GM12873 (cell line): ENCODE data around the gene ILDR1.

ENCODE experiments used
- TF ChIP-seq, protein P1 (sequence below): IDR thresholded peaks from 2 replicates; pipeline ENCODE4 v1.5.1; 2012; ENCODE audit warnings: low read depth, mild to moderate bottlenecking, moderate library complexity, low read length, control low read depth; ENCODE audit not compliant: insufficient read depth; ENCODE audit errors: missing control alignments

Gene ILDR1

DNA sequence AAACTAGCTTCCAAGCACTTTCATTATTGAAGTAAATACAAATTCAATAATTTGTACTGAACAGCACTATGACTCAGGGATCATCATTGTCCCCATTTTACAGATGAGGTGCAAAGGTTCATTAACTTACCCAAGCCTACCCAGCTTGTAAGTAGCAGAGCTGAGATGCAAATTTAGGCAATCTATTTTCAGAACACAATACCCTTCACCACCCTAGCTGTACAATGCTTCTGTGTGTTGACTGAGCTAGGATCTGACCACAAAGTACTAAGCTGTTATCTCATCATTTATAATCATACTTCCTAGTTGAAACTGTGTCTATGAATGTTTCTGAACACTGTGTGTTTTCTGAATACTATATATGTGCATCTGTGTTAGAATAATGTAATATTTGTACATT lies 3.2 kb upstream of the ILDR1 start:
- TF ChIP-seq, protein P1, sequence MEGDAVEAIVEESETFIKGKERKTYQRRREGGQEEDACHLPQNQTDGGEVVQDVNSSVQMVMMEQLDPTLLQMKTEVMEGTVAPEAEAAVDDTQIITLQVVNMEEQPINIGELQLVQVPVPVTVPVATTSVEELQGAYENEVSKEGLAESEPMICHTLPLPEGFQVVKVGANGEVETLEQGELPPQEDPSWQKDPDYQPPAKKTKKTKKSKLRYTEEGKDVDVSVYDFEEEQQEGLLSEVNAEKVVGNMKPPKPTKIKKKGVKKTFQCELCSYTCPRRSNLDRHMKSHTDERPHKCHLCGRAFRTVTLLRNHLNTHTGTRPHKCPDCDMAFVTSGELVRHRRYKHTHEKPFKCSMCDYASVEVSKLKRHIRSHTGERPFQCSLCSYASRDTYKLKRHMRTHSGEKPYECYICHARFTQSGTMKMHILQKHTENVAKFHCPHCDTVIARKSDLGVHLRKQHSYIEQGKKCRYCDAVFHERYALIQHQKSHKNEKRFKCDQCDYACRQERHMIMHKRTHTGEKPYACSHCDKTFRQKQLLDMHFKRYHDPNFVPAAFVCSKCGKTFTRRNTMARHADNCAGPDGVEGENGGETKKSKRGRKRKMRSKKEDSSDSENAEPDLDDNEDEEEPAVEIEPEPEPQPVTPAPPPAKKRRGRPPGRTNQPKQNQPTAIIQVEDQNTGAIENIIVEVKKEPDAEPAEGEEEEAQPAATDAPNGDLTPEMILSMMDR: no peak

DNA sequence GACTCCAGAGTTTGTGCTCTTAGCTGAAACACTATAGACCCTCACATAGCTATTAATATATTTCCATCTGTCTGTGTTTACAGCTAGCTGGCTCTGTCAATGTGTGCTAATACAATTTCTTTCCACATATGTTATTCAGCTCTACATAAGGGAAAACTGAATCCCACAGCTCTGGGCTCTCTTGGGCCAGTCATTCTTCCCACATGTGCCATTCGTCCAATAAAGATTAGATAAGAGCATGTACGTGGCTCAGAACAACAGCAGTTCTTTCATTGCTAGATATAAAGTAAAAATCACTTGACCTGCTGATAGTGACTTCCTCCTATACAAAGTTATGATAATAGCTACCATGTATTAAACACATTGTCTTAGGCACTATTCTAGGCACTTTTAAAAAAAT lies 2.8 kb upstream of the ILDR1 start:
- TF ChIP-seq, protein P1: no peak

DNA sequence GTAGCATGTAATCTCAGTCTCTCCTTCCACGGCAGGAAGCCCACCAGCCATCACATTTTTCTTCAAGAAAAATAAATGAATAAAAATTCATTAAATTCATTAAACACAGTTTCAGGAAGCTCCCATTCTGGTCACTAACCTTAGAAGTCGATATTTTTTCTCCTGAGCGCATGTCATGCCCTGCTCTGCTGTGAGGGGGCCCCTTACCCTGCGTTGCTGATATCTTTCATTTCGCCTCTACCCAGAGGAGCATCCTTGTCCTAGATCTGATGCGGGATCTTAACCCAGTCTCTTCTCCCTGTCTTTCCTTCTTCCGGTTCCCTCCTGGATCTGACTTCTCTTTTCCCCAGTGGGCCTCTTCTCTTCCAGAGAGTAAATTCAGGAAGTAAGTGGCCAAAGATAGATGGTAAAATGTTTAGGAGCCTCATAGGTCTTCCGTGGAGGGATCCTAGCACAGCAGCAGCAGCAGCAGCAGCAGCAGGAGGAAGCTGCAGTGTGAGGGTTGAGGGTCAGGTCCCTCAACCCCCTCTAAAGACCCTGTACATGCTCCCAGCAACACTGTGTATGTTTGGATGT lies 1.4 kb upstream of the ILDR1 start:
- TF ChIP-seq, protein P1: no peak

DNA sequence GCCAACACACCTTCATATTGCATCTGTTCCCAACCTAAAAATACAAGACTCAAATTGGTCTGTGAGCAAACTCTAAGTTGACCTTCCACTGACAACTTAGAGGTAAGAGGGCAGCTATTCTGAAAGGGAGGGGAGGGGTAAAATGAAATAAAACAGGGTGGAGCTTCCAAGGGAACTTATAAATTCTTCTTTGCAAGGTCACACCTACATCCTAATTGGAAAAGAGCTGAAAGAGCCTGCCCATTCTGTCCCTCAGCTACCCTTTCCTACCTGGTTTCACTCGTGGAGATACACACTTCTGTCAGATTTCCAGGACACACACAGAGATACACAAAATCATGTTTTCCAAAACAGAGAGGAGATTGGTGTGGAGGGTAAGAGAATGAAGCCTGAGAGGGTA lies 1.0 kb downstream of the ILDR1 start:
- TF ChIP-seq, protein P1: no peak

DNA sequence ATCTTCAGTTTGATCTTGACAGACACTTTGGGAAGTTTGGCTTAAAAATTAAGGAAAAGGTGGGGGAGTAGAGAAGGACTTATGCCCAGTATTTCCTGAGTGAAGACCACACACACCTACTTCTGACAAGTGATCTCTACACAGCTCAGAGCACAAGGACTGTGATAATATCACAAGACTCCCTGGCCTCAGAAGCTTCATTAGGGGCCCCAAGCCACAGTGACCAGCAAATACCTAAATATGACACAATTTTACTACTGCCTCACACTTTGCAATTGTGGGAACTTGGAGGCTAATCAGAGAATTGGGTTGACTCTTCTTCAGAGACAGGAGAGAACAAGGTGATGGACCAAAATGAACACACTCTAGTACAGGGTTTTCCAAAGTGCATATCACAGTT lies 2.6 kb downstream of the ILDR1 start:
- TF ChIP-seq, protein P1: no peak

DNA sequence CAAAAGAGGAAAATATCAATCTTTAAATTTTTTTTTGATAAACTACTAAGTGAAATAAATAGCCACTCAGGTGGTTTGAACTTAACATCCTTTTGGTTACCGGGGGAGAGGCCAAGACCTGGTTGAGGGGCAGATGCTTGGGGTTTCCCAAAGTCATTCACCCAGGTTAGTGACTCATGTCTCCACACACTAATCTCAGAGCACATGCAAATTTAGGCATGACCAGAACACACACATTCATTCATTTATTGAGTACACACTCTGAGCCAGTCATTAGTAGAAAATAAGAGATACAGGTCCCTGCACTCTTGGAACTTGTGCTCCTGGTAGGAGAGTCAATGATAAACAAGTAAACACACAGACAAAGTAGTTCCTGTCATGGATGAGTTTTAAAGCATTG lies 7.3 kb downstream of the ILDR1 start:
- TF ChIP-seq, protein P1: no peak

DNA sequence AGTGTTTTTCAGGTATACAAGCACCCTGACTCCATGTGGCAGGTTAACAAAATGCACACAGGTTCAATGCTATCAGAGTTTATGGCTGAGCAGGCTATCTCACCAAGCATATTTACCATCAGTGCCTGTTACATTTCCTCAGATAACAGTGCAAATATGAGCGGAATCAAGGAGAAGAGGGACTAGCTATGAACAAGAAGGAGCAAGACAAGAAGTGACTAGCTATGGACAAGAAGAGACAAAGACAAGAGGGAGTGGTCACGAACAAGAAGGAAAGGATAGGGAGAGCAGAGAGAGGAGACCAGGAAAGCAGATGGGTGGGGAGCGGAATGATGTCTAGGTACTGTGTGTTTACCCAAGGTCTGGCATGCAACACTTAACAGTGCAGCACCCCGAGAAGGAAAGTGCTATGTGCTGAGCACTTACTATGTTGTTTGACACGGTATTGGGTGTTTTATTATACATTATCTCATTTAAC lies 8.6 kb downstream of the ILDR1 start:
- TF ChIP-seq, protein P1: peak; percentile 28
